ENCODE measurements around the gene PRG2.

- no peak for TF ChIP-seq CTCF (IDR thresholded peaks at IDR 0.05)
- no peak for TF ChIP-seq POLR2A (IDR thresholded peaks at IDR 0.05)
Observed at GRCh38 chr11:57428643-57429042, 38.2 kb upstream of the PRG2 start.
